Measurements from ENCODE around the gene ZNF292. TPM values are rescaled to one million over a fixed set of nuclear protein-coding genes. Genes with fewer than 3 reads are reported as not detected.
"Not testable (repeated sequence)": the region's sequence is repeated elsewhere in the genome, so short reads cannot be mapped to it uniquely, and the experiment has no call there.

Gene ZNF292
- total RNA-seq, 2 donors from 2014 or later: 30.6 to 56.4 TPM

DNA sequence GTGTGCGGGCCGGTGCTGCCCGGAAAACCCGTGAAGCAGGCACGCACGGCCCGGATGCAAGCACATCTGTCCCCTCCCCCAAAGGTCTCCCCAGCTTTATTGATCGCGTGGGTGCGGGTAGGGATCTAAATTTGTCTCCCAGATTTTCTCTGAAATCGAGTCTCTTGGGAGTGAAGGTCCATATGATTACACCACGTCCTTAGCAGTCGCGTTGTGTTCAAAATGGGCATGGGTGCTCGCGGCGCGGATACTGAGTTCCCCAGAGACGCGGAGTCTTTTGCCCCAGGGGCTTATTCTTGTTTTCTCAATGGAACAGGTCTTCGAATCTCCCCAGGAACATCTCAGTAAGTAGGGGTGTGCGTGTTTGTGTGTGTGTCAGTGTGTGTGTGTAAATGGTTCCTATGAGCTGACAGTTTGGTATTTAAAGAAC, 2.8 kb upstream of the ZNF292 start:
- peak overlapping the region; percentile 73 for H3K27ac ChIP-seq
- peak; percentile 33 for DNase-seq
- H3K9ac ChIP-seq (ENCODE audit: low read depth in 2 of 2, low read length in 2 of 2): peak overlapping the region; percentile 70 to 80
- H3K27me3 ChIP-seq: no peaks in the 10 kb centered on the region
- H3K9me3 ChIP-seq: no peaks in the 10 kb centered on the region
- no peaks in the 10 kb centered on the region for H3K4me1 ChIP-seq
- intact Hi-C loops (cut with DNase I): no loop called here
- TF ChIP-seq, protein P1, sequence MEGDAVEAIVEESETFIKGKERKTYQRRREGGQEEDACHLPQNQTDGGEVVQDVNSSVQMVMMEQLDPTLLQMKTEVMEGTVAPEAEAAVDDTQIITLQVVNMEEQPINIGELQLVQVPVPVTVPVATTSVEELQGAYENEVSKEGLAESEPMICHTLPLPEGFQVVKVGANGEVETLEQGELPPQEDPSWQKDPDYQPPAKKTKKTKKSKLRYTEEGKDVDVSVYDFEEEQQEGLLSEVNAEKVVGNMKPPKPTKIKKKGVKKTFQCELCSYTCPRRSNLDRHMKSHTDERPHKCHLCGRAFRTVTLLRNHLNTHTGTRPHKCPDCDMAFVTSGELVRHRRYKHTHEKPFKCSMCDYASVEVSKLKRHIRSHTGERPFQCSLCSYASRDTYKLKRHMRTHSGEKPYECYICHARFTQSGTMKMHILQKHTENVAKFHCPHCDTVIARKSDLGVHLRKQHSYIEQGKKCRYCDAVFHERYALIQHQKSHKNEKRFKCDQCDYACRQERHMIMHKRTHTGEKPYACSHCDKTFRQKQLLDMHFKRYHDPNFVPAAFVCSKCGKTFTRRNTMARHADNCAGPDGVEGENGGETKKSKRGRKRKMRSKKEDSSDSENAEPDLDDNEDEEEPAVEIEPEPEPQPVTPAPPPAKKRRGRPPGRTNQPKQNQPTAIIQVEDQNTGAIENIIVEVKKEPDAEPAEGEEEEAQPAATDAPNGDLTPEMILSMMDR (IDR thresholded peaks at IDR 0.05): no peak
- peak overlapping the region; percentile 51 for H3K4me3 ChIP-seq
- no peaks in the 10 kb centered on the region for H3K36me3 ChIP-seq

DNA sequence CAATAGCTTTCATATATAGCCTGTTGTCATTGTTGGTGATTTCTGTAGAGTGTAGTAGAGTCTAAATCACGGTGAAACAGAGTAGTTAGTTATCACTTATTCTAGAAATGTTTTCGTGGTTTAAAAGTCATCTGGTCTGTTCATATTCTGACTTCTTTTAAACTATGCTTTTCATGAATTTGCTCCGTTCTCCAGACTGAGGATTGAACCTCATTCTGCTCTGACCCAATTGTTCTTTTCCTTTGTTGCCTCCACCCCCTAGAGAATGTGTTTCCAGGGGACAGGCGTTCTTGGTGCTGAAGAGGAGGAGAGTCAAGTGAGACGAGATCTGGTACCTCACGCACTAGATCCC, 748 bp upstream of the ZNF292 start:
- H3K4me1 ChIP-seq: no peaks in the 10 kb centered on the region

DNA sequence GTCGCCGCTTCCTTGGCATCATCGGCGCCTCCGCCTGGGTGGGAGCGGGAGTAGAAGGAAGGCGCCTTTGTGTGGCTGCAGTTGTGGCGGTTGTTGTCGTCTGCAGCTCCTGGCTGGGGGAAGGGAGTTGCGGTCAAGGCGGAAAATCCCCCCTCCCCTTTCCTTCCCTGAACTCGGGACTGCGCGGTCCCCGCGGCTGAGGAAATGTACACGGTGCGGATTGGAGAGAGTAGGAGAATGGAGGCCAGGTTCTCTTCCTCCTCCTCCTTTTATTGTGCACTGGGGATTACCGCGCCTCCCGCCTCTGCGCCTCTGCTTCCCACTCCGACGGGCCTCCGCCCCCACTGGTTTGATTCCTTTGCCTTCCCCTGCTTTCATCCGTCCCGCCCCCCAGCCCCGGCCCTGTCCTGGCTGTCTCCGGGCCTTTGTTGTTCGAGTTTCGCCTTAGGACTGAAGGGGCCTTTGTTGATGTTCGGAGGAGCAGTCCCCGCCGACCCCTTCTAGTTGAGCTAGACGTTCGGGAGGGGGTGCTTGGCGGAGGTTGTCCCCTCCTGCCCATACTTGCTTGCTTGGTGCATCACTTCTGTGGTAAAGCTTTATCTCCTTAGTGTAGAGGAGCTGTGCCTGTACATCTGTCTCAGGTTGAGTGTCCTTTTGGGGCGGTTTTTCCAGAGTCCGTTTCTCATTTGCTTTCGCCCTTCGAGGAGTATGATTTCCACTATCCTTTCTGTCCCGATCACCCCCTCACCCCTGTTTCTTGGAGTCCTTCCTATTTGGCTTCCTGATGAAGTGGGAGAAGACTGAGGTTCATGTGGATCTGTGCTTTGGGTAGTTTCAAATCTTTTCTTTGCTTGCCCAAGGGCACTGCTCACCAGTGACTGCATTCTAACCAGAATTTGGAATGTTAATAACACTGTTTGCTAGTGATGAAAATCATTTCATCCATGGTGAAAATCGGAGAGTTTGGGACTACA, 764 bp downstream of the ZNF292 start:
- Histone ChIP-seq H3K4me3 (peak overlapping the region; percentile 96), H3K27me3 (no peaks in the 10 kb centered on the region), H3K9ac (ENCODE audit: low read depth in 2 of 2, low read length in 2 of 2) (peak overlapping the region; percentile 83 to 97), H3K4me1 (no peaks in the 10 kb centered on the region), H3K27ac (peak overlapping the region; percentile 99), H3K36me3 (no peaks in the 10 kb centered on the region), H3K9me3 (no peaks in the 10 kb centered on the region)
- TF ChIP-seq, protein P1 (IDR thresholded peaks at IDR 0.05): no peak
- DNase-seq: peak; percentile 72
- intact Hi-C loops (cut with DNase I): no loop called here

More for the DNA sequence above, 748 bp upstream of the ZNF292 start:
- peak overlapping the region; percentile 83 to 97 for H3K9ac ChIP-seq (ENCODE audit: low read depth in 2 of 2, low read length in 2 of 2)
- no peaks in the 10 kb centered on the region for H3K9me3 ChIP-seq
- TF ChIP-seq, protein P1 (IDR thresholded peaks at IDR 0.05): no peak
- no peaks in the 10 kb centered on the region for H3K27me3 ChIP-seq
- no peak for DNase-seq
- no peaks in the 10 kb centered on the region for H3K36me3 ChIP-seq
- H3K4me3 ChIP-seq: peak overlapping the region; percentile 96
- intact Hi-C loops (cut with DNase I): no loop called here
- H3K27ac ChIP-seq: peak overlapping the region; percentile 99

DNA sequence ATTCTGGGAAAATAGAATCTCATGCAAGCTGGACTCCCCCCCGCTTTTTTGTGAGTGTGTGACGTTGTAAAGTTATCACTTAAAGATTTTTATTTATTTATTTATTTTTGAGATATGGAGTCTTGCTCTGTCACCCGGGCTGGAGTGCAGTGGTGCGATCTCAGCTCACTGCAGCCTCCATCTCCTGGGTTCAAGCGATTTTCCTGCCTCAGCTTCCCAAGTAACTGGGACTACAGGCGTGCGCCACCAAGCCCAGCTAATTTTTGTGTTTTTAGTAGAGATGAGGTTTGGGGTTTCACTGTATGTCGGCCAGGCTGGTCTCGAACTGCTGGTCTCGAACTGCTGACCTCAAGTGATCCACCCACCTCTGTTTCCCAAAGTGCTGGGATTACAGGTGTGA, 2.2 kb downstream of the ZNF292 start:
- intact Hi-C loops (cut with DNase I); H3K27me3 ChIP-seq; H3K4me3 ChIP-seq; H3K27ac ChIP-seq; H3K9me3 ChIP-seq; H3K4me1 ChIP-seq; H3K9ac ChIP-seq (ENCODE audit: low read depth in 2 of 2, low read length in 2 of 2); H3K36me3 ChIP-seq; DNase-seq: not testable (repeated sequence)

DNA sequence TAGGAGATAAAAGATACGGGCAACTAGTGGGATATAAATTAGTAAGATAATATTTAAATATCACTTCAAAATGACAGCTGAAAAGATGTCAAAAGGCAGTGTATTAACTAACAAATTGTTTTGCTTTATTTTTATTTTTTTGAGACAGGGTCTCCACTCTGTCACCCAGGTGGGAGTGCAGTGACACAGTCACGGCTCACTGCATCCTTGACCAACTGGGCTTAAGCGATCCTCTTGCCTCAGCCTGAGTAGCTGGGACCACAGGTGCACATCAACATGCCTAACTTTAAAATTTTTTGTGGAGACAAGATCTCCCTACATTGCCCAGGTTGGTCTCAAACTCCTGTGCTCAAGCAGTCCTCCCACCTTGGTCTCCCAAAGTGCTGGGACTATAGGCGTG, 5.9 kb downstream of the ZNF292 start:
- Histone ChIP-seq H3K4me3 (no peak overlapping the region), H3K27ac (no peak overlapping the region), H3K27me3 (no peaks in the 10 kb centered on the region), H3K36me3 (no peaks in the 10 kb centered on the region), H3K9ac (ENCODE audit: low read depth in 2 of 2, low read length in 2 of 2) (no peak overlapping the region), H3K4me1 (no peaks in the 10 kb centered on the region), H3K9me3 (no peaks in the 10 kb centered on the region)
- intact Hi-C loops (cut with DNase I): loop anchor here (10.0 kb wide), 1 partner anchor 64 kb away; no protein-coding TSS in a partner anchor
- DNase-seq: no peak
- TF ChIP-seq, protein P1 (IDR thresholded peaks at IDR 0.05): no peak

DNA sequence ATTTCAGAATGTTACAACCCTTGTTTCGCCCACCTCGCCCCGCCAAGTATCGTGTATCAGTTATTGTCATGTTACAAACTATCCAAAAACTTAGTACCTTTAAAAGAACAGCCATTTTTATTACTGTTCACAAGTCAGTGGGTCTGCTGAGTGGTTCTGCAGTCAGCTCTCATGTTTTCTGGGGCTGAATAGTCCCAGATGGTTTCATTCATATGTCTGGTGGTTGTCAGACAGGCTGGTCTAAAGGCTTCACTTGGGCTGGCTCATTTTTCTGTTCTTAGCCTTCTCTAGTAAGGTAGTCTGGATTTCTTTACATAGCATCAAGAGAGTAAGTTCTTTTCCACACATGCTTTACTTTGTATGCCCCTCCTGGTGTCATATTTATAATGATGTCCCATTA, 8.6 kb downstream of the ZNF292 start:
- intact Hi-C loops (cut with DNase I): loop anchor here (10.0 kb wide), 1 partner anchor 61 kb away; no protein-coding TSS in a partner anchor
- Histone ChIP-seq H3K27me3 (no peaks in the 10 kb centered on the region), H3K27ac (no peak overlapping the region), H3K4me3 (no peak overlapping the region), H3K9ac (ENCODE audit: low read depth in 2 of 2, low read length in 2 of 2) (no peak overlapping the region), H3K9me3 (no peaks in the 10 kb centered on the region), H3K4me1 (no peaks in the 10 kb centered on the region), H3K36me3 (no peaks in the 10 kb centered on the region)
- no peak for DNase-seq
- TF ChIP-seq, protein P1 (IDR thresholded peaks at IDR 0.05): no peak

All from colonic mucosa (tissue), 4 donors.